NCI-H510A (cell line): ENCODE results near the gene DGKG.

Source experiments
- DNase-seq: peaks from one replicate; lab custom pipeline; 2025; lab: John Stamatoyannopoulos, UW

The DGKG gene

DNA sequence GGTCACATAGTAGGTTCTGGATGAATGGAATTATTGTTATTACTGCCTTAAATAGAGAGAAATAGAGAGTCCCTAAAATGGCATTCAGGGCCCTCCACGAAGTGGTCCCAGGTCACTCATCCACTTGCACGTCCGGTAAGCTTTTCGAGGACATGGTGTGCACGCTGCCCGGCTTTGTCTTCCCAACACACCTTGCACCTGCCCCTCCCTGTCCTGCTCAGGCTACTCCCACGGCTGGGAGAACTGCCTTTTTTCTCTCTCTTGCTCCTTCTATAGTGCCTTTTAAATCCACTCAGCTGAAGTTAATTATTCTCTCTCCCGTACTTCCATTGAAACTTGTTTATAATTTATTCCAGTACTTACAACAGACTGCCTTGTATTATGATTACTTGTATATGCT is 5.6 kb upstream of the DGKG start:
- no peak for DNase-seq

DNA sequence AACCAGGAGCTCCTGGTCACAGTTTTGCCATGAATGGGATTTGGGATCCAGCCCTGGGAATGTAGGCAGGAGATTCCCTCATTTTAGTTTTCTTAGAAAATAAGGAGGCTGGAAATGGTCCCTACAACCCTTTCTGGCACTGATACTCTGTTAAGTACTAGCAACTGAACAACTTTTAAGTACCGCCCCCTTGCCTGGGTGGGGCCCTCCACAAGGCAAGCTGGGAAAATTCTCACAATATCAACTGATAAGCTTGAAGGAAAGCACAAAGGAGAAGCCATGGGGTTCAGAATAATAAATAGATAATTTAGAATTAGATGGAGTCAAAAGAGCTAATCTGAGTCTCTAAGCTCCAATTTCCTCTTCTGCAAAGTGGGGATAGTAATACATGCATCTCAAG is 4.2 kb upstream of the DGKG start:
- DNase-seq, result no peak

DNA sequence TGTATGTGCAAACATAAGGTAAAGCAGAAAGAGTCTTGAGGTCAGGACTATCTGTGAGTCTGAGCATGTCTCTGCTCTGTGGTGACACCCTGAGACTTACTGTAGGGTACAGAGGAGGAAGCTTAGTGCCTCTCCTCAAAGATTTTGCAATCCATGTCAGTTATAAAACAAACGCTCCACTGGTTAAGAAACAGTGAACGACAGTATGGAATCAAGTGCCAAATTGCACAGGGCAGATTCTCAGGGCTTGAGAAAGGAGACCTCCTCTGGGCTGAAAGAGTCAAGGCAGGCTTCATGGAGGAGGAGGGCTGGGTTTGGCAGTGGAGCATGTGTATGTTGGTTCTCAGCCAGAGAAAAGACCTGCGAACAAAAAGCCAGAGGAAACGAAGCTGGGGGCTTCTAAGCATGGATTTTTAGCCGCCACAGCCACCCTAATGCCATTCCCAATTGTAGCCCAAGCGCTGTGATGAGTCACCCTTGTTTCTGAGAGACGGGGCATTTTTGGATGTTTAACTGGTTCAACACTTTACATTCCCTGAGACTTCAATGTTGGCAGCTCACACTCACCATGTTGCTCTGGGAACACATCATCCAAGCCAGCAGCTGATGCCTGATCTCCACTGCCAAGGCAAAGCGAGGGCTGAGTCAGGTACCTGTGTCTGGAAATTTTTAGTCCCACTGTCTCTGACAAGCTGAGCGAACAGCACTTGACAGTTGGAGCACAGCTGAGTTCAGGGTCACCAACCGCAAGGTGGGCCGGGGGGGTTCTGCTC is 3.4 kb upstream of the DGKG start:
- no peak for DNase-seq

DNA sequence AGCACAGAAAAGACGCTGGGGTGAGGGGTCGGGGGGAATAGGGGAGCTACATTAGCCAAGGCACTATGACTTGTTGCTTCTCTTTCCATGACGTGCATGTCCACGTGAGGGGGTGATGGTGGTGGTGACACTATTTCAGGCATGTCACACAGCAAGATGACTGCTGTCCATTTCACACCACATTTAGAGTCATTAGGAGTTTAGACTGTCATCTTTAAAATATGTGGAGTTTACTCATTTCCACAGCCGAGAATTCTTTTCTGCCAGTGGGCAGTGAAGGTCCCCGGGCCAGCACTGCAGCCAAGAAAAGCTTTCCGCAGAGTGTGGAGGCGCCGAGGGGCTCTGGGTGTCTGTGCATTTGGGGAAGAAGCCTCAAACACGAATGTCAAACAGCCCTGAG is 954 bp upstream of the DGKG start:
- no peak for DNase-seq

DNA sequence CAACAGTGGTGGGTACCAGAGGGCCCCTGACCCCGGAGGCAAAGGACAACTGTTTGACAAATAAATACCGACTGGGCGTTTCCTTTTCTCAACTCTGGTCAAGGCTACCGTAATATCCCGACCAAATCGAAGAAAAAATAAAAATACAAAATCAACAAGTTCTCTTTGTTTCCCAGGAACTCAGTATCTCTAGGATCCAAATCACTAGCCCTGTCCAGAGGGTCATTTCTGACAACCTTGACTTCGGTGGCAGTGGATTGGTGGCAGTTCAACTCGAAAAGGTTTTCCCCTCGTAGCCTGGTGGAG is 456 bp upstream of the DGKG start:
- DNase-seq, result no peak

DNA sequence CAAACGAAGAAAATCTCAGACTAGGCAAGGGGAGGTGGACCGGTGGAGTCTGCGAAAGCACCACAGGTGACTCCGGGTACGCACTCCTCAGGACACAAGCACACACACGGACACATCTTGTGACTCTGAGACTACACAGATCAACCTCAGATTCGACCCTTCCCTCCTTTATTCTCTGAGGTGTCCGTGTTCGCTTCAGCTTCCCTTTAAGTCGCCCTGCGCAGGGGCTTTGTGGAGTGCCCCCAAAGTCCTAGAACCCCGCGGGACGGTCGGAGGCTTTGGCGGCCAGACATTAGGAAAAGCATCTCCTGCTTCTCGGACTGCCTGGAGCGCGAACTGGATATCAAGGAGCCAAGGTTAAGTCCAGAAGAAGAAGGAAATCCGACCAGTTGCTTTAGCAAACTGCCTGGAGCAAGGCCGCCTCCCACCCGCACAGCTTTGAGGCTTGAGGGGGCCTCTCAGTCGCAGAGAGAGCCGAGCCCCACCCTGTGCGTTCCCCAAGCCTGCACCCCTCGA is 730 bp downstream of the DGKG start:
- no peak for DNase-seq

DNA sequence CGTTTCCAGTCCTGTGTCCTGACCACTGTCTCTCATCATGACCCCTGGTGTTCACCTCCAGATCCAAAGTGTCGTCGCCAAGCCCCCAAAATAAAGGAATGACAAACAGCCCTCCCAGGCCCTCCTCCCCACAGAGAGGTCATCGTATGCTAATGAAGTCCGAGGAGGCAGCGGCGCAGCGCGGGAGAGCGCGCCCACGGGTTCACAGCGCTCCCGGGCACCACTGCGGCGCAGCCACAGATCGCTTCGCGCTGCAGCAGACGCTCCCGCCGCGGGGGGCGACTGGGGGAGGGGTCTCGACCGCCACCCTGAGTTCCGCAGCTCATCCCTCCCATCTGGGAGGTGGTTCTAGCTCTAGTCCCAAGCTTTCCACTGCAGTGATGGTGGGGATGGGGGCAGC is 1.3 kb downstream of the DGKG start:
- DNase-seq, result no peak

DNA sequence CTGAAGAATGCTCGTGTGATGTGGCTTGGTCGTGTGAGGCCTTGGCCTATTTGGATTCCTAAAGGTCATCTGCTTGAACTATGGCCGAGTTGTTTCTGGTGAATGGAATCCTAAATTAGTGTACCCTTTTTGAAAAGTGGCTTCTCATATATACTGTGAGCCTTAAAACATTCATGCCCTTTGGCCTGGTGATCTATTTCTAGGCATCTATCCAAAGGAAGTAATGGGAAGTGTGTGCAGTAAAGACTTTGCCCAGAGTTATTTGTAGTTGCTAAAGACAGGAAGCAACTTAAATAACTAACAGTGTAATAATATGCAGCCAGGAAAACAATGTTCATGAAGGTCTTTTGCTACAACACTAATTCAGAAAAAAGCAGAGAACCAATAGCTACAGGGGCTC is 3.0 kb downstream of the DGKG start:
- no peak for DNase-seq

DNA sequence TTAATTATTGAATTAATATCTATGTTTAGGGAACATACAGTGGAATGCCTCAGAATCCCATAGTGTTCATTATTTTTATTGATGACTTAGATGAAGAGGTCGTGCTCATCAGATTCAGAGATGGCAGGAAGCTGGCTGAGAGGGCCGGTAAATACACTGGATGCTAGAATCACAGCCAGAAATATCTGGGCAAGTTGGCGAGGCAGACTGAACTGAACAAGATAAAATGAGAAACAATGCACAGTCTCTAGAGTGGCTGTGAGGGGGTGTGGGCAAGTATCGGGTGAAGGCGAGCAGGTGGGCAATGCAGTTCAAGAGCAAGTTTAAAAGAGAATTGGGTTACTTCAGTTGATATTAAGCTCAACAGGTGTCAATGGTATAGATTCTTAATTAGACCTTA is 5.9 kb downstream of the DGKG start:
- no peak for DNase-seq

DNA sequence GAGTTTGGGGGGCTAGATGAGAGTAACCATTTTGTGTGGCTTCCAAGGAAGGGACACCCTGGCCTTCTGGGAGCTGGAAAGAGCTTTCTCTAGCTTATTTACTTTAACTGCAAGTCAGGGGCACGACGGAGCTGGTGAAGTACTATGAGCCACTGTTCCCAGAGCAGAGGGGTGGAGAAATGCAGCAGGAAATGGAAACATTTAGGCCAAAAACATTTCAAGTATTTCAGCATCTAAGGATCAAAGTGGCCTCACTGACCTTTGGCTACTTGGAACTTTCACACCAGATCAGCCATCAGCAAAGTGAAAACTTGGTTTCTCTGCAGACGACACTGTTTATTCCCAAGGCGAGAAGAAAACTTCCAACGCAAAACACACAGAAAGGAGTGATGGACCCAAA is 7.9 kb downstream of the DGKG start:
- DNase-seq, result no peak

DNA sequence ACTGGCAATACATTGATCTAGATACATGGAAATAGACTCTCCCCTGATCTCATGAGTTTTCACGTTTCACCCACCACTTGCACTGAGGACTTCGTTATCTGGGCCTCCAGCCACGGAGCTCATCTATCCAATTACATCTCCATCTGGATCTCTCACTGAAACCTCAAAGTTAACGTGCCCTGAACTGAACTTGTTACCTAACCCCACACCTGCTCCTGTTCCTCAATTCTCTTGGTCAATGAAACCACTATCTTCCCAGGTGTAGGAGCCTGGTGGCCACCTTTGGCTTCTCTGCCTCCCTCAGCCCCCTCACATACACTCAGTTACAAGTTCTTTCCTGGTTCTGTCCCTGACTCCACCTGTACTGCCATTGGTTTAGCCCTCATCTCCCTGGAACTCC is 9.7 kb downstream of the DGKG start:
- no peak for DNase-seq

DNA sequence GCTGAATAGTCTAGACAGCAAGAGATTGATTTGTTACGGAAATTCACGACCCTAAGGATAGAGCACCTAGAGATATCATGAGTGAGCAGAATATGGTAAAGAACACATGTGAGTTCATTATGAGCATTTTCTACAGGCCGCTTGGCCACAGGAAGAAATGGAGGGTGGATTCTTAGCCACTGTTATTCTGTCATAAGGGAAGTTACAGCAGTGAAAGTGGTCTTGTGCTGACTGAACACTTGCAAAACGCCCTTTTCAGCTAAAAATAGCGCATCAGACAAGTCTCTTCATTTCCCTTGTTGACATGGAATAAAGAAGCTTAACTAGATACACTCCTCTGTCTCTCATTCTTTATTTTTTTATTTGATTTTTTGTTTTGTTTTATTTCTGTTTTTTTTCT is 19.8 kb downstream of the DGKG start:
- no peak for DNase-seq

DNA sequence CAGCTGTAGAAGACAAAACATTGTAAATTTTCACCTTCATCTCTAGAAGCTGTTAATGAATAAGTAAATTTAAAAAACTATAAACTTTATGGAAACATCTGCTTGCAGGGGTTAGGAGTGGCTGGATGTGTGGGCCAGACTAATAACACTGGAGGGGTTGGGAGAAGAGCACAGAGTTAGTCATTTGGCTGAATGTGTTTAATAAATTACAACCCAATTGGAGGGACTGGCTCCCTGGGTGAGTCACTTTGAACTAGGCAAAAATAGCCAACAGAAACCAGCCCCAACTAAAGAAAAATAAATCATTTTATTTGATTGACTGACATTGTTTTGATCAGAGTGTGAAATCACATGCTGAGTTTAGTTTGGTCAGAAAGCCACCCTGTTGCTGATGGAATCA is 21.8 kb downstream of the DGKG start:
- no peak for DNase-seq

DNA sequence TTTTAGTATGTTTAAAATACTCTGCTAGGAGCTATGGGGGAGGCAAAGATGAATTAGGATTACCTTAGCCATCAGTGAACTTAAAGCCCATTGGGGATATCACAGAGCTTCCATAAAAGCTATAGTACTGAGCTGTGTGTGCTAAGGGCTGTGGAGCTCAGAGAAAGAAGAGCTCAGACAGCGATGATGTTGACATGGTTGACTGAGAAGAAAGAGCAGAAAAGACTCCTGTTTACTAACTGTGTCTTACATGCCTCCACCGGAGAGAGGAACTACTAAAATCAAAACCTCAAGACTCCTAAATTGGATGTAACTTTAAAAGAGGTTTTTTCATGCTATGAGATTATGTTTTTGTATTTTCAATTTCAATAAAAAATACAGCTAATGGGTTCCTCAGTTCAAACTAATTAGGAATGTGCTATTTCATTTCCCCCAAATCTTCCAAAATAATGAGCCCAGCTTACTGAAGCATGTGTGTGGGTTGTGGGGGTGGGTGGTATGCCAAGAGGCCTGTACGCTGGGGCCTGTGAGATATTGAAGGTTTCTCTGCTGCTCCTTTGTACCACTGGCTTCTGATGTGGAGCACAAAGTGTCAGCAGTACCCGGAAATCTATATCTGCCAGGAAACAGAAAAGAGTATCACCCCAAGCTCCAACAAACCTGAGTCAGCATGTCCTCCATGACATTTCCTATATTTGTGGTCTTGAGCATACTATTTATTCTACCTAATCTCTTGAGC is 22.7 kb downstream of the DGKG start:
- DNase-seq, result no peak

DNA sequence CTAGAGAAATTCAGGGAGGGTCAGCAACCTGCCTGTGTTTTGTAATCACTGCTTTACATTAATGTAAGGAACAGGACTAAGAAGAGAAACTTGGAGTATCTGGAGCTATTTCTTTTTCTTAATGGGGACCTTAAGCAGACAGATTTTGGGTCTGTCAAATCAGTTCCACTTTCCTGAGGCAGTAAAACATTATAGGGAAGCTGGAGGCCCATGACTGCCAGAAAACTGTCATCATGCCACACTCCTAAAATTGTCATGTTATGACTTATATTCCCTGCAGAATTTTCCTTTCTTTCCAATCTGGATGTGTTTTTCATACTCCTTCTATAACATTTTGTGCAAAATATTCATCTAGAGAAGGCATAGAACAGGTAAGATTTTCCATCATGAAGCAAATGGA is 28.8 kb downstream of the DGKG start:
- no peak for DNase-seq

DNA sequence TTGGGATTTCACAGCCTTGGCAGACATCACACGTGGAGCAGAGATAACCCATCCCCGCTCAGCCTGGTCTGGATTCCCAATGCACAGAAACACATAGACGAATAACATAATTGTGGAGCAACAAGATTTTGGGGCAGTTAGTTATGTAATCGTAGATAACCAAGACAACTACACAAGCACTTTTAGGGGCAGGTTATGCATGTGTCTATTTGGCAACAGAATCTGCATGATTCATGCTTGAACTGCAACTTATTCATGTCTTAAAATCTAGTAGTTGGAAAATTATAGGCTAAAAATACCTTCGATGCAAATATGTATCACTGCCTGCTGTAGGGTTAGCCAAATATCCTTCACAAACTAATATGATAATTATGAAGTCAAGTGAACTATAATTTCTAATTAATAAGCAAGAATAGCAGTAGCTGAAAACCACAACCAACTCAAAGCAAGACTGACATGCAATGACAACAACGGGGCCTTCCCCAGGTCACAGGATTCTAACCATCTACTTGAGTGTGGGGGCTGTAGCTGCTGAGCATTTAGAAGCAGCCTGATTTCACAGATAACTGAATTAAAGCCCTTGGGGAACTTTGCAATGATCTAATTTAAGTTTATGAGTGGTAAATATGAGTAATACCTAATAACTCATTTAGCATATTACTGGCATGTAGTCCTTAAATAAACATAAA is 31.1 kb downstream of the DGKG start:
- no peak for DNase-seq

DNA sequence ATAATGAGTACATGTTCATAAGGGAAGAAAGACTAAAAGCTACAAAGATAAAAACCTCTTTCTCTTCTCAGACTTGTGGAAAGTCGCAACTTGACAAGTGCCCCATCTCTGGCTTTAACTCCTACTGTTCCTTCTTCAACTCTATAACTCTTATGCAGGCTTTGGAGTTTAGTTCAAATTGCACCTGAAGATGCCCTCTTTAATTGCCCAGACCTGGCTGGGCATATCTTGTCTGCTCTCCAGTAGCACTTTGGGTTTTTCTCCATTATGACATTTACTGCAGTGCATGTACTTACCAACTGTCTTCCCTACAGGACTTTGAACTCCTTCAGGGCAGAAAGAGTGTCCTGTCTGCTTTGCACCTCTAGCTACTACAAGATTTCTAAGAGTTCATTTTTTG is 32.4 kb downstream of the DGKG start:
- DNase-seq, result no peak

DNA sequence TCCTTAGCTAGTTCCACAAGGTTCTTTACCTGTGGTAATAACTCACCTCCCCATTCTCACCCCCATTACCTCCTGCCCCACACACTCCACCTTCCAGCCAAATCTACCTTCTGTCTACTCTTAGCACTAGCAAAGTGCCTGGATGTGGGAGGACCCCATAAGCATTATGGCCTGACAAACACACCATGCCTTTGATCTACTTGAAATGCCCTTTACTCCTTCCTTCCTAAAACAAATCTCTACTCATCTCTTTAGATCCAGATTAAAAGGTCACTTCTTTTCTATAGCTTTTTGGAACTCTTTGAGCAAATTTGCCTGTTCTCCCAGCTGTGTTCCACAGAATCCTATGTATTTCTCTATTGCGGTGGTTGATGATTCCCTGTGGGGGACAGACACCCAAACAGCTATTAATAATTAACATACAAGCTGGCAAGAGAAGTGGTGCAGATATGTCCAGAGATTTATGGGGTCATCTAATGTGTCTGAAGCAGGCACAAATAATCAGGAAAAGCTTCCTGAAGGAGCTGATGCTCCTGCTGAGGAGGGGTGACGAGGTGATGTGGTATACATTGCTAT is 34.0 kb downstream of the DGKG start:
- no peak for DNase-seq

DNA sequence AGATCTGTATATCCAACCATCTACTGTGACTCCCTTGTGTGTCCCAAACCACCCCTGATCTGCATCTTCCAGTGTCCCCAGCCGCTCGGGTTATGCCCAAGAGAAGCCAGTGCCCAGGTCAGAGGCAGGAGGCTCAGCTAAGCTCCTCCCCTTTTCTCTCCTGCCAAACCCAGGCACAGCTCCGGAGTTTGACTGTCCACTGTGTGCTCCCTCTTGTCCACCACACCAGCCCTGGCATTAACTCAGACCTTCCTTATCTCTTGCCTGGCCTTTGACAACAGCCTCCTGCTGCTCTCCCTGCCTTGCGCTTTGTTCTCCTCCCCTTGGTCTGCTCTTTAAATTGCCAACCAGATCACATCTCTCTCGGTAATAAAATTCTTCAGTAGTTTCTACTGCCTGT is 39.3 kb downstream of the DGKG start:
- no peak for DNase-seq

DNA sequence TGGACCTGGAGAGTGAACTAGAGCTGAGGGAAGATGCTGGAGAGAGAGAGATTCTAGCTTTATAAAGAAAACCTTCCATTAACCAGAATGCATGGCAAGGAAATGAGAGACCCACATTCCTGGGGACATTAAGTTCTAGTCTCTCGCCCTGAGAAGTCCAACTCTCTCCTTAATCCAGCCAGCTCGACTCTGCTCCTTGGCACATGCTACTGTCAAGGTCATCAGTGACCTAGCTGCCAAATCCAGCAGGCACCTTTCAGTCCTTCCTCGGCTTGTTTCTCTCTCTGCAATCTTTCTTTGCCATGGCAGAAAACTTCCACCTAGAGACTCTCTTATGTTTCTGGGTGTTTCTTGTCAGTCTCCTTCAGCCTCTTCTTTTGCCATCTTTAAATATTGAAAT is 40.3 kb downstream of the DGKG start:
- no peak for DNase-seq

DNA sequence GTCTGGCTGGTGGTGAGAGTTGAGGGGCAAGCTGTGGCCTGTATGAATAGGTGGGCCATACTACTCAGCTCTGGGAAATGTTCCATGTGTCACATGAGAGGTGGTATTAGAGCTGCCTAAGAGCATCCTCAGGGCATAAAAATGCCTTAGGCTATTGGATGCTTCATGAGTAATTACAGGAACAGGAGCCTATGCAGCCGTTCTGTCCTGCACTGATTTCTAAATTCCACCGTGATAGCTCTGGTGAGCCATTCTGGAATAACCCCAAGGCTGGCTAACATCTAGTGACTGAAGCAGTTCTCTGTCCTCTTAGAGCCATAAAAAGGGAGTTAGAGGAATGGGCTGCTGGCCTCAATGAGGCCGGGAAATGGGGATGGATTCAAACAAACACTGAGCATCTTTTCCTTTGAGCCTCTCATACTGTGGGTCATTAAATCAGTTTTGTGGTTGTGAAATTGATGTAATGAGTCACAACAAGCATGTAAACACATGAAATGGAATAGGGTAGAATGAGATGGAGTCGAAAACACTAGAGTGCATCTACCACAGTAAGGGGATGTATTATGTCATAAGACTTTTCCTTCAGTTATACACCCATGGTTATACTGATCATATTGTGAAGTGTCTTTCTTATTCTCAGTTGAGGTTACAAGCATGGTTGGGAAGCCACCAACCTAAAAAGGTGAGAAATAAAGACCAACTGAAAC is 41.0 kb downstream of the DGKG start:
- no peak for DNase-seq

DNA sequence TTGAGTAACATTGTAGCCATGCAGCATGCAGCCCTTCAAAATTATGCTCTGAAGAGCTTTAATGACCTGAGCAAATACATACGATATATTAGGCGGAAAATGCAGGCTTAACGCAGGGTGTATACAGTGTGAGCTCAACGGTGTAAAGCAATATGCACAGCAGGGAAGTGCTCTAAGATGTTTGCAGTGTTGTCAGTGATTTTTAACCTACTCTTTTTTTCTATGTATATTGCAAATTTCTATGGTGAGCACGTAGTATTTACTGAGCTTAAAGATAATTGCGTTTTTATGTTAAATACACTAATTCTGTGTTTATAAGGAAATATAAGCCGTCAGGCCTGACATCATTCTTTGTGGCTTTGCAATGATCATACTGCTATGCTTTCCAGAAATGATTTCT is 42.1 kb downstream of the DGKG start:
- DNase-seq, result no peak
